Cardiac septum (tissue), 1 donor: Measurements from ENCODE around the gene SDK2. TPM values are rescaled to one million over a fixed set of nuclear protein-coding genes. Genes with fewer than 3 reads are reported as not detected.

Source experiments
- DNase-seq: peaks from one replicate; pipeline ENCODE4 v3.0.0-alpha.2; 2020; ENCODE audit warnings: low spot score
- intact Hi-C: fragments of 100-400 bp; cut with DNase I; formaldehyde crosslinking; loops from one replicate; pipeline ENCODE4 v1.14.0; 2022
- total RNA-seq: library from RNA; stranded (reverse); fragmentation: NEBNext Ultra II Directional; extraction: Animal tissue kit (Norgen Biotek cat#: 25700); gene quantifications from one replicate; pipeline ENCODE4 v1.2.1, GENCODE V29; 2021
- donor health status: DM: no; HTN: no; CAD: no.

Gene SDK2
- total RNA-seq, 1 donor from 2014 or later: 3.0 TPM

DNA sequence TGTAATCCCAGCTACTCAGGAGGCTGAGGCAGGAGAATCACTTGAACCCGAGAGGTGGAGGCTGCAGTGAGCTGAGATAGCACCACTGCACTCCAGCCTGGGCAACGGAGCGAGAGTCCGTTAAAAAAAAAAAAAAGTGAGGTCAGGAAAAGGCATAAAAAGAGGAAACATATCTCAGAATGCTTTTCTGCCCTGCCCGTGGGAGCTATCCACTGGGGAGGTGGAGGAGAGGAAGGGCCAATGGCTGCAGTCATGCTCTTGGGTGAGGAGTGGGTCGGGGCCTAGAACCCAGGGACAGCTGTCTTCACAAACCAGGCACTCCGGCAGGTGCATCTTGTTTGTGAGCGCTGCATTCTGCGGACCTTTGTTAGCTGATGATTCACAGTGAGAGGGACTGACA is 272.4 kb downstream of the SDK2 start:
- intact Hi-C loops: loop anchor here (10.0 kb wide), 1 partner anchor 647 kb away; no protein-coding TSS in a partner anchor
- DNase-seq: no peak

DNA sequence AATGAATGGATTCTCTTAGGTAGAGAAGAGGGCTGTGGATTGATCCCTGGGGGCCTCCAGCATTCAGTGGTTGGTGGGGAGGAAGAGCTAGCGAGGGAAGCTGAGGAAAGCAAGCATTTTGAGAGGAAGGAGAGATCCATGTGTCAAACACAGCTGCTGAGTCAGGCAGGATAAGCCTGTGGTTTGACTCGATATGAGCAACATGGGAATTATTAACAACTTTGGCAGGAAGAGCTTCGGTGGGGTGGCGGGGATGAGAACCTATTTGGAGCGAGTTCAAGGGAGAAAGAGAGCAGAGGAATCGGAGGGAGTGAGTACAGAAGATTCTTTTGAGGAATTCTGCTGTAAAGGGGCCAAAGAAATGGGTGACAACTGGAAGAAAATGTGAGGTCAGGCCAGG is 273.0 kb downstream of the SDK2 start:
- intact Hi-C loops: loop anchor here (10.0 kb wide), 1 partner anchor 646 kb away; no protein-coding TSS in a partner anchor
- DNase-seq: no peak

DNA sequence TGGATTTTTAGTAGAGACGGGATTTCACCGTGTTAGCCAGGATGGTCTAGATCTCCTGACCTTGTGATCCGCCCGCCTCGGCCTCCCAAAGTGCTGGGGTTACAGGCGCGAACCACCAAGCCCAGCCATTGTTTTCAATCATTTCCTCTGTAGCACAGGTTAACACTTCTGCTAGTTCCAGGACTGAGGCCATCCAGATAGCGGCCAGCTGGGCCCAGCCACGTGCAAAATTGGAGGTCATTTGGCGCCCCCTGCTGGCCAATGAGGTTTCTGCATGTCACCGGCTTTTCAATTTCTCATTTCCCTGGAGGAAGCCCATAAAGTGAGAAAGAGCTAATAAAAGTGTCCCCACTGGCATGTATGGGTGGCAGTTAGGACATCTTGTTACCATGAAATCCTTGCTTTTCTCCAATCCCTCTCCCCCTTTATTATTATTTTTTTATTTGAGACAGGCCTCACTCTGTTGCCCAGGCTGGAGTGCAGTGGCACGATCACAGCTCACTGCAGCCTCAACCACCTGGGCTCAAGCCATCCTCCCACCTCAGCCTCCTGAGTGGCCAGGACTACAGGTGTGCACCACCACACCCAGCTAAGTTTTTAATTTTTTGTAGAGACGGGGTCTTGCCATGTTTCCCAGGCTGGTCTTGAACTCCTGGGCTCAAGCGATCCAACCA is 274.3 kb downstream of the SDK2 start:
- intact Hi-C loops: loop anchor here (1.0 to 10.0 kb wide), 4 partner anchors 58 to 645 kb away; partner anchors contain the start of genes CDC42EP4 and COG1
- DNase-seq: peak; percentile 91

DNA sequence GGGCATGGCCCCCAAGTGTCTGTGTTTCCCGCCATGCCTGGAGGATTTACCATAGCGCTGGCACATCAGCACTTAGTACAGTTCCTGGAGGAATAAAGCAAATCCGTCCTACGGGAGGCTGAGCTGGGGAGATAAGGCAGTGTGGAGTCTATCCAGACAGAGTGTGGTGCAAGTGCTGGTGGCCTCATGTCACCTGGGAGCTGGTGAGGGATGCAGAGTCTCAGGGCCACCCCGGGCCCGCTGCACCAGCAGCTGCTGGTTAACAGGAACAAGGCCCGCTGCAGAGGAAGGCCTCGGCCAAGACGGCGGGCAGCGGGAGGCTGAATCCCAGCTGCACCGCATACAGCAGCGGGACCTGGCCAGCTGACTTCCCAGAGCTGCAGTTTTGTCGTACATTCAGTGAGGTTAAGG is 275.1 kb downstream of the SDK2 start:
- DNase-seq: no peak
- intact Hi-C loops: loop anchor here (1.0 to 5.0 kb wide), 3 partner anchors 57 to 177 kb away; partner anchors contain the start of genes CDC42EP4 and COG1

DNA sequence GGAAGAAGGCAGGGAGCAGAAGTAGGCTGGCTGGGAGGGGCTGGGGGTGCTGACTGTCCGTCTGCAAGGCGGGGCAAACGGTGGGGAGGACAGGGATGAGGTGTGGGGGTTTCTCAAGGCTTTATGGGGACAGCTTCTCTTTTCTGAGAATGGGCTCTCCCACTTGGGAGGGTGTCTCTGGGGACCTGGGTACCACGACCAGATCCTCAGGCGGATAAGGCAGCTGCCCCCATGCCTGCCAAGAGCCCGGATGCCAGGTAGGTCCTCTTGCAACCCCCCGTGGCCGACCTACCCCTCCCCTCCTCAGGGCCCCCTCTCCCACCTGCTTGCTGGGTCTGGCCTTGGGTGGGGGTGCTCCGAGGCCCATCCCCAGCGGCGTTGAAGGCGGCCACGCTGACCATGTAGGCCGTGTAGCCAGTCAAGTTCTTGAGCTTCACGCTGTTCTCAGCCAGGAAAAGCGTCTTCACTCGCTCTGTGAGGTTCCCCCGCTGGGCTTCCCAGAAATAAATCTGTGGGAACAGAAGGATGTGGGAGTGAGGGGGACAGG is 276.1 kb downstream of the SDK2 start:
- intact Hi-C loops: loop anchor here (5.0 kb wide), 2 partner anchors 56 to 176 kb away; partner anchors contain the start of genes CDC42EP4 and COG1
- DNase-seq: no peak

DNA sequence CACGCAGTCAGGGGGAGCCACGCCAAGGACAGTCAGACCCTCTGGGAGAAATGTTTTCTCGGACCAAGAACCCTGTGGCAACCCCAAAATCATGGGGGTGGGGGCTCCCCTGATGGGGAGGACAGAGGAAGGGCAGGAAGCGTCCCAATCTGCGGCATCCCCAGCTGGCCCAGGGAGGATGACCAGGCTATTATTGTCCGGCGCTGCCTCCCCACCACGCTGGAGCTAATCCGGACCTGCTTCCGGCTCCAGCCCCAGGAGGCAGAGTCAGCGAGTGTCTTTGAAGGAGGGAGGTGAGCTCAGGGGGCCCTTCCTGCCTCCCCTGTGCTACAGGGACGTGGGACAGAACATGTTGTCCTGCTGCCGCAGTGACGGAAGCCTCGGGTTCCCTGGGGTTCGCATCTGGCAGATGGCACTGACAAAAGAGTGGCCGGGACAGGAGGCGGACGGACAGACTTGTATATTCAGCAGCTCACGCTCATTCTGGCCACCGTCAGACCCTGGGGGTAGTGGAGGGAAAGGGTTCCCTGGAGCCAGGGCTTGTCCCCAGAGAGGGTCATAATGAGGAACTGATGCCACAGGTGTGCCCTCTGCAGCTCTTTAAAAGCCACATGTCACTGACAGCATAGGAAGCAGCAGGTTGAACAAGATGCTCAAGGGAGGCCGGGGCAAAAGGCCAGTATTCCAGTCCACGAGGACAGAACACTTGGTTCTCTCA is 278.2 kb downstream of the SDK2 start:
- intact Hi-C loops: loop anchor here (5.0 kb wide), 2 partner anchors 54 to 174 kb away; partner anchors contain the start of genes CDC42EP4 and COG1
- no peak for DNase-seq

DNA sequence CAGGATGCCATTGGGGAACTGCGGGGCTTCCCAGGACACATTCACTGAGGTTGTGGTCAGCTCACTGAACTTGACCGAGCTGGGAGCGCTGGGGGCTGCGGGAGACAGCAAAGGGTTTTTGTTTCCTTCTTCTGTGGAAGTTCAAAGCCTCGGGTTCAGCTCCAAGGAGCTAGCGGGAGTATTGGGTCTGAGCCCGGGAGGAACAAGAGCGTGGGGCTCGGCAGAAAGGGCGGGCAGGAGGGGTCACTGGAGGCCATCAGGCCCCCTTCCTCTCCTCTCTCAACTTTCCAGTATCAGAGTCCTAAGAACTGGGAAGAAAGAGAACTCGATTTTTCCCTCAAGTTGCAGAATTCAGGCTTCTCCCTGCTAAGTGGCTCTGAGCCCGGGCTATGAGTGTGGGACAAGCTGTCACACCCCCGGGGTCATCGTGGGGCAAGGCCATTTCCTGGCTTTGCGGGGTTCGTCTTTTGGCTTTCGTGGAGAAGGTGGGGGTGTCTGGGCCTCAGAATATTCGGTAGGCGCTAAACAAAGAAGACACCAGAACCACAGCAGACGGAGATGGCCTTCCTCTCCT is 278.9 kb downstream of the SDK2 start:
- intact Hi-C loops: loop anchor here (5.0 kb wide), 2 partner anchors 53 to 173 kb away; partner anchors contain the start of genes CDC42EP4 and COG1
- no peak for DNase-seq

DNA sequence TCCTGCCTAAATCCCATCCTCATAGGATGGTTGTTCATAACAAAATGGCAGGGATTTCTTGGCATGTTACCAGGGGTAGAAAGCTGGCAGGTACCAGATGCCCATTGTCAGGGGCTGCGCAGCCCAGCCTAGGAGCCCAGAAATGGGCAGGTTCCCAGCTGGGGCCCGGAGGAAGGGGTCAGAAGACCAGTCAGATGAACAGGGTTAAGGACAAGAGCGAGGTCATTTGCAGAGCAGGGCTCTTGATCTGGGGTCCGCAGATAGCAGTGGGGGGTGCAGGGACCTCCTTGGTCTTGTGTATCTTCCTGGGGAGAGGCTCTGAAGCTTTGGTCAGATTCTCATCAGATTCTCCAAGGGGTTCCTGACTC is 280.1 kb downstream of the SDK2 start:
- intact Hi-C loops: no loop called here
- DNase-seq: no peak

DNA sequence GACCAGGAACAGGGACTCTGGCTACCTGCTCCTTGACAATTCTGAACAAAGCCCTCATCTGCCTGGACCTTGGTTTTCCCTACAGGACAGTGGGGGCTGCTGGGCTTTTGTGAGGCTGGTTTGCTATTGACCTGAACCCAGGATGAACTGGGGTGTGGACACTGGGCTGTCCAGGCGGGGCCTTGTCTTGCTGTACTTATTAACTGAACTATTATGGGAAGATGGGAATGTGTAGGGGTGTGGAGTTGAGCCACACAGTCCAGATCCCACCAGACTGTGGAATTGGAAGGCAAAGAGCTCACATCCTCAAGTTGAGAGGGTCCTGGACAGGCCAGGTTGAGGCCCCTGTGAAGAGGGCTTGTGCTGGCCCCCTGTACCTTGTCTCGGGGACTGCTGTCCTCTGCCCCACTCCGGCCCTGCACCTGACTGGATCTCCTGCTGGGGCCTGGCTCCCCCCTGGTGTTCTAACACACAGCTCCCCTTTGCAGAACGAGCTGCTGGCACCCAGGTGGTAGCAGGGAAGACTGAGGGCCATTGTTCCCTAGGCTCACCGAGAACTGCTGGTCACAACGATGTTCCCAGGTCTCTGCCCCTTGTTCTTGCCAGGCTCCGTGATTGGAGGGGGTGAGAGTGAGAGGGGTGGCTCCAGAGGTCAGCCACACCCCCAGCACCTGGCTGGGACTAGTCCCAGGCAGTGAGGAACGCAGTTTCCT is 280.6 kb downstream of the SDK2 start:
- intact Hi-C loops: no loop called here
- no peak for DNase-seq

DNA sequence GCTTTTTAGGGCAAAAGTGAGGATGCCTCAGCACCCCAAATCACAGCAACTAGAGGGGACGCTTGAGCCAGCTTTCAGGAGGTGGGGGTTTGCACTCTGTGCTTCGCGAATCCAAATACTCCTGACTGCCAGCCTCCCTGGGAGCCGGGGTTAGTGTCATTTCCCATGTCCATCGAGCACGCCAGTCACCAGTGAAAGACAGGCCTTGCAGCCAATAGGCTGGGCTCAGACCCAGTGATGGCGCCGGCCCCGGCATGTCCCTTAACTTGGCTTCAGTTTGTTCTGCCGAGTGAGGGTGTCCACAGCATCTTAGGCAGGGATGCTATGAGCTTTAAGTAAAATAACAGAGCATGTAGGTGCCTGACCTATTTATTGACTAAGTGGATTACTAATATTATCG is 281.5 kb downstream of the SDK2 start:
- intact Hi-C loops: no loop called here
- DNase-seq: no peak

DNA sequence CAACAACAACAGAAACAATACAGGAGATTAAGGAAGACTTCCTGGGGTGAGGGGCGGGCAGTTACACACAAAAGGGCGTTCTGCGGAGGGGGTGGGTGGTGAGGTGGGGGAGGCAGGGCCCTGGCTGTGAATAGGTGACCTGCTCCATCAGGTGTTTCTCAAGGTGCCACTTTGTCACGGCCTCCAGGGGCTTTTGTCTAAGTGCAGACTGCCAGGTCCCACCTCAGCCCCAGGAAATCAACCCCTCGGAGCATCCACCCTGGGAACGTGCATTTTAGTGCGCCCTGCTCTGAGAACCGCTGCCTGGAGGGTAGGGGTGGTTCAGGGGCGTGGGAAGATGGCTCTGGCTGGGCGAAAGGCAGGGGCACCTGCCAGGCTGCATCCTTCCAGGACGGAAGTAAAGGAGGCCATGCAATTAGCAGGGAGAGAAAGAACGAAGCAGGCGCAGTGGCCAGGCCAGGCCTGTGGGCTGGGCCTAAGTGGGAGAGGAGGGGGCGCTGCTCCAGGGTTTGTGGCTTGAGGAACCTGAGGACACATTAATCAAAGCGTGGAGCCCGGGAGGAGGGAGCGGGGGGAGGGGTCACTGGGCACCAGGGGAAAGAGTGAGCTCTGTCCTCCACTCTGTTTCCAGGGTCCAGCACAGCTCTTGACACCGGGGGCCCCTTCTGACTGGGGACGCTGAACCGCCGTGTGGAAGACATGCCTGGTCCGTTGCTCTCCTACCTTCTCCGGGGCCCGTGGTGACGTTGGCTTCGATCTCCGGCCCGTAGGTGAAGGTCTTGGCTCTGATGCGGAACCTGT is 283.1 kb downstream of the SDK2 start:
- no peak for DNase-seq
- intact Hi-C loops: no loop called here

DNA sequence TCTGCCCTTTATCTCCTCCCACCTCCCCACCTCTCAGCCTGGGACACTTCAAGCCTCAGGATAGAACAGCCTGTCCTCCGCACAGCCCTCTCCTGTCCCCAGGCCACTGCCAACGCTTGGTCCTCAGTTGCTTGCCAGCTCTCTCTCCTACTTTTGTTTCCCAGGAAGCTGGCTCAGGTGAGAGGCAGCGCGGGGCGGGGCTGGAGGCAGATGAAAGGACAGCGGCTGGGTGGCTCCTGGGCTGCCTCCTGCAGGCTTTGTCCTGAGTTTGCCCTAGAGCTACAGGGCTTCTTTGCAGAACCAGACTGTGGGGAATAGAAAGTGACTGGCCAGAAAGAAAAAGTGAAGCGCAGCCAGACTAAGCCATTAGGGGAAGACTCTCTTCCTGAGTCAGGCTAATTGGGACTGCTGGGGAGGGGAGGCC is 284.2 kb downstream of the SDK2 start:
- intact Hi-C loops: no loop called here
- DNase-seq: no peak

DNA sequence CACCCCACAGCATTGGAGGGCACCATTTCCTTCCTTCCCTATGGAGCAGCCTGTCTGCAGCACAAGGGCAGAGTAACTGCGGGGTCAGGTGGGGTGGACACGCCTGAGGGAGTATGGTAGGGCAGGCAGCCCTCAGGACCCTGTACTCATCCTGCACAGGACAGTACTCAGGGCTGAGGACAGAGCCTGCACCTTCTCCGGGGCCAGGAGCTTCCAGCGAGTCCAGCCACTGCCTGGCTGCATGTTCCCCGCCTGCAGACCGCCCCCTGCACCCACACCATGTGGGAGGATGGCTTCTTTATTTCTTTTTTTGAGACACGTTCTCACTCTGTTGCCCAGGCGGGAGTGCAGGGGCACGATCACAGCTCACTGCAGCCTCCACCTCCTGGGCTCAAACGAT is 284.9 kb downstream of the SDK2 start:
- intact Hi-C loops: no loop called here
- no peak for DNase-seq

DNA sequence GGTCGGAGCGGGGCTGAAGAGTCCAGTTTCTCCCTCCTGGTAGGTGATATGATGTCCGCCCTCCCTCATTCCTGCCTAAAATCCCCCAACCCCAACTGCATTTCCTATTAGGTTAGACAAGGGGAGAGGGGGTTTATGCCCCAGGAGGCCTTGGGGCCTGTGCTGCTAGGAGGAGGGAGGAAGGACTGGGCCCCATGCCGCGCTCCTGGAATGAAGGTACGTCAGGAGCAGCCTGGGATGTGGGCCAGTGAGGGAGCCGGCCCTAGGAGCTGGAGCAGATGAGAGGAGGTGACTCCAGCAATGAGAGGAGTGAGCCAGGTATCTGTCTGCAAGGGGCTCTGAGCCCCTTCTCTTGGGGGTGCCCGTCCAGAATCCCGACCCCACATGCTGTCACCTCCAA is 285.6 kb downstream of the SDK2 start:
- intact Hi-C loops: no loop called here
- DNase-seq: no peak

DNA sequence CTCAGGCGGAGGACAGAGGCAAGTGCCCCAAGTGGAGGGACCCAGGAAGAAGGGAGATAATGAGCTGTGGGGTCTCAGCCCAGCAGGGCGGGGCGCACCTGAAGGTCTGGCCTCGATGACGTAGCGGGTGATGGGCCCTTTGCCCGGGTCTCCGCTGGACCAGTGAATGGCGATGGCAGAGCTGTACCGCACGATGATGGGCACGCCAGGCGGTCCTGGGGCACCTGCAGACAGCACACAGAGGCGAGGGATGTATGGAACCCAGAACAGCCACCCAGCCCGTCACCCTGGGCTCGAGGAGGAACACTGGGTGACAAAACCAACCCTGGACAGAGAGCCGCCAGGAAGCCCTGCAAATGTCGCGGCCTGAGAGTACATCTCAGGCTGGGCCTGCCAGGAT is 286.3 kb downstream of the SDK2 start:
- no peak for DNase-seq
- intact Hi-C loops: no loop called here

DNA sequence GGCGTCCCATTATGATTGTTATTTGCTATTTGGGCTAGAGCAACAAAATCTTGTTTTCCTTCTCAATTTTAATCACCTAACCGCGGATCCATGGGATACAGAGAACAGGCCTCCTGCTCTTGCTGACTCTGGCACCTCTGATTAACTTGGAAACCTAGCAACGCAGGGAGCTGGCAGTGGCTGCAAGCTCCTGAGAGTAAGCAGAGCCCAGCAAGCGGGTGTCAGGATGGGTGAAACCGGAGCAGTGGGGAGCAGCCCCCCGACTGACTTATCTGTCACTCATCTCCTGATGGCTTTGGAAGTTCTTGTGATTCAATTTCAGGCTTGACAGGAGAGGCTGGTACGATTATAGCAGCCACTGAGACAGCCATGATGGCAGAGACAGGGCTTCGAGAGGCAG is 286.9 kb downstream of the SDK2 start:
- DNase-seq: no peak
- intact Hi-C loops: no loop called here

DNA sequence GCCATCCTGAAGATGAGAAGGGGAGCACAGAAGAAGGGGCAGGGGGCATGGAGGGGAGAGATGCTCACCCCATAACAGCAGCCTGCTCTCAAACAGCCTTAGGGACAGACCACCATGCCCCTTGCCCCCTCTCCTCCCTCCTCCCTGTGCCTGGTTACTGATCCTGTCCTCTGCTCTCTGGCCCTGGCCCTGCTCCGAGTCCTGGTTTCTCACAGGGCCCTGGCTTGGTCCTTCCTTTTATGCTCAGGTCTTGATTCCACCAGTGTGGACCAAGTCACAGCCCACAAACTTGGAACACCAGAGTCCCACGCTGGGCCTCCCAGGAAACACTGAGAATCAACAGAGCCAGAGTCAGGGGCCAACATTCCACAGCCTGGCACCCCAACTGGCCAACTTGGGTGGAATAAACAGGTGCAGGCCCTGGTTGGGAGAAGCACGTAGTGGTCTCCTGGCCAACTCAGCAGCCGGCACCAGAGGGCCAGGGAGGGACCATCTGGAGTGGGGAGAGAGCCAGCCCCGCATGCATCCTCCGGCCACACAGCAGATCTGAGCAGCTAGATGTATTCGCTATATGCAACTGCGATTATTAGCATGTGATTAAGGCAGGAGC is 287.6 kb downstream of the SDK2 start:
- DNase-seq: no peak
- intact Hi-C loops: no loop called here
